Measurements from ENCODE around the gene ACP1.

ACP1 gene

GRCh38 chr2:282371-283263 lies 17.9 kb downstream of the ACP1 start:
- DNase-seq: no peak

GRCh38 chr2:283996-284794 lies 19.4 kb downstream of the ACP1 start:
- DNase-seq: no peak

DNA sequence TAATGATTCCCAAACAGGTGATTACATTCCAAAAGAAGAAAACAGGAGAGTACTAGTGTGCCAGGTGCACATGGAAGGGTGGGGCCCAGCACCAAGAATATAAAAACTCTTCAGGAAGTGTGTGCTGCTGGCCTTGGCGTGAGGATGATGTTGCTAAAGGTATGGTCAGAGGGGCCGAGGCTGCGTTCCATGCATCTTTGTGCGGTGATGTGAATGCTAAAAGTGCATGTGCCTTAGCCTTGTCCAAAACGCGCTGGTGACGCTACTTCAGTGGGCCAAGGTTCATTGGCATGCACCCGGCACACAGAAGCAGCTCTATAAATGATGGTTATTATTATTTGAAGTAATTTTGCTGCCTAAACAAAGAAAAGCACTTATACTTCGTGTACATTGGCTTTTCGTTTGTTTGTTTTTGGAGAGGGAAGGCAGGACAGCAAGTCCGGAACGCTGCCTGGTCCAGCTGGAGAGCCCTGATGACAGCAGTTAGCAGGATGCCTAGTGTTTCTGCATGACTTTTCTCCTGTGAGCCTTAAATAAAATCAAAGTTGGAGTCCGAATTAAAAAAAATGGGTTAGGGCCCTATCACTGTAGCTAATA lies 20.2 kb downstream of the ACP1 start:
- no peak for DNase-seq

GRCh38 chr2:285531-285930 lies 20.8 kb downstream of the ACP1 start:
- DNase-seq: no peak

- DNase-seq: no peak
Measured at GRCh38 chr2:286035-286434, 21.3 kb downstream of the ACP1 start.

- DNase-seq: no peak
Measured at GRCh38 chr2:286774-287392, 22.1 kb downstream of the ACP1 start.

DNA sequence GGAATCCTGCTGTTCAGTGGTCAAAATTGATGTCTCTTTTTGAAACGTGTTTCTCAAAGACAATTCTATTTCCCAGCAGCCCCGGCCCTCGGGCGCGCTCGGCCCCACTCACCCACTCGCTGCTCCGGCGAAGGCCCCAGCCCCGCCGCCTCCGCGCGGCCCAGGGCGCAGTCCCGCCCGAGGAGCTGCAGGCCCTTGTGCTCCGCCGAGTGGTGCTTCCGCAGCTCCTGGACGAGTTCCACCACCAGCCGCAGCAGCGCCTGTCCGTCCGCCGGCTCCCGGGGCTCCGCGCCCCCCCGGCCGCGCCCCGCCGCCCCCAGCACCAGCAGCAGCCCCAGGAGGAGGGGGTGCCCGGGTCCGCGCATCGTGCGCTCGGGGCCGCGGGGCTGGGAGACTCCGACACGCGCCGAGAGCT lies 22.7 kb downstream of the ACP1 start:
- no peak for DNase-seq

DNA sequence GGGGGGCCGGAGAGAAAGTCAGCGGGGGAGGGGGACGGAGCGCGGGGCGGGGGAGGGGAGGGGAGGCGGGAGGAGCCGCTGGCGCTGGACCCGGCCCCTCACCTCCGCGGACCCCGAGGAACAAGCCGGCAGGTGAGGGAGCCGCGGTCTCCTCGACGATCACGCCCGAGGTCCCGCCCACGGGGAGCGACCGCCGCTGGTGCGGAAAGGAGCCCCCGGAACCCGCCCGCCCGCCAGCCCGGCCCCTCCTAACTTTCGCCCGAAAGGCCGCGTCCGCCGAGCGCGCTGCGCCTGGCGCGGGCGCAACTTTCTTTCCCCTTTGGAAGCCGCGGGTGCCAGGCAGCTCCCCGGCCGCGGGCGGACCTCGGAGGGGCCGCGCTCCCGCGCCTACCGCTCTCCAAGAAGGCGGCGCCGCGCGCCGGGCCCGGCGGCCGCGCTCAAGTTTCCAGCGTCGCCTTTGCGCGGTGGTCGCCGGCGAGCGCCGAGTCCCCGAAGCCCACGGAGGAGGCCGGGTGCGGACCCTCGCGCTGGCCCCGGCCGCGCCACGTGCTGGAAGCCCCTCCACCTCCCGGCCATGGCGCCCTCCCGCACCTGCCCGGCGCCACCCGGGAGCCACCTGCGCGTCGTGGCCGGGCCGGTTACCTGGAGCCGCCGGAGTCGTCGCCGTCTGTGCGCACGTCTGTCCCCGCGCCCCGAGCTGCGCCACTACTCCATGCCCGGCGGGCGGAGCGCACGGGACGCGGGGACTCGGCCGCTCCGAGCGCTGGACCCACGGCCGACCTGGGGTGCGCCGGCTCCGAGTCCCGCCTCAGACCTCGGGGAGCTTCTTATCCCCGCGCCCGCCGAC lies 23.4 kb downstream of the ACP1 start, which contains the start of gene ALKAL2:
Gene ALKAL2, minus strand, starts transcription at position 181 of the 847 bp plus-strand sequence. CDS start 256 bp downstream, outside the sequence.
- no peak for DNase-seq

- DNase-seq: no peak
Measured at GRCh38 chr2:288758-289361, 24.1 kb downstream of the ACP1 start.

- DNase-seq: peak; percentile 19
Measured at GRCh38 chr2:289362-290089, 24.8 kb downstream of the ACP1 start.

- DNase-seq: peak; percentile 69
Measured at GRCh38 chr2:290090-290722, 25.5 kb downstream of the ACP1 start.

GRCh38 chr2:295090-295489 lies 30.3 kb downstream of the ACP1 start:
- no peak for DNase-seq

GRCh38 chr2:296354-296753 lies 31.6 kb downstream of the ACP1 start:
- DNase-seq: no peak

DNA sequence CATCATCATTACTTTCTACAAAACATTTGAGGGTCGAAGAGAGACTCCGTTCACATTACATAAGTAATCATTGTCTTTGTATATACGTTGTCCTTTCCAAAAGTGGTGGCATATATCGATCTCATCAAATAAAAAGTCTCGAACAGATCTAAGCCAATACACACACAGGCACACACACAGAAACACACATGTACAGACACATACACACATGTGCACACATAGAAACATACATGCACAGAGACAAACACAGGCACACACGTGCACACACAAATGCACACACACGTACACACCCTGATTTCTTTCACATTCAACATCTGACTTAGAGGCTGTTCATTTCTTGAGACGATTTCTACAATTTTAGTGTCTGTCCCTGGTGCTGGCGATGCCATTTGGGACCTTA lies 40.6 kb downstream of the ACP1 start:
- no peak for DNase-seq

GRCh38 chr2:309148-309953 lies 44.6 kb downstream of the ACP1 start:
- DNase-seq: no peak

DNA sequence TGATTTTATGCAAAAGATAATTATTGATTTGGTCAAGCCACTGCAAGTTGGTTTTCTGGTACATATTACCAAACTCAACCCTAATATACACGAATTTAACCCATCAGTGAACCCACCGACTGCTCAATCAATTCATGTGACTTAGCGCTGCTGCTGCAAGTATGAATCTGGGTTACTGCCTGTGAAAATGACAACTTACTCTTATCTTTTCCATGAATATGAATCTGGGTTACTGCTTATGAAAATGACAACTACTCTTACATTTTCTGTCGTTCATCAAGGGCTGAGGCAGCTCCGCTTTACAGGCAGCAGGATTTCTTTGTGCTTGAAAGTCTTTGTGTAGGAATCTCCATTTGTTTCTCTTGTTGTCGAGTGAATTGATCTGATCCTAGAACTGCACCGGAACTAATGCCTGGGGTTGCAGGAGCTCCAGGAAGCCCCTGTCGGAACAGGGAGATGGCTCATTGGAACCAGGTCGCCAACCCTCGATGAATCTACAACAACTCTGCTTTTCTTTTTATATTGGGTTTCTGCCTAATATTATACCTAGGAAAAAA lies 45.3 kb downstream of the ACP1 start:
- no peak for DNase-seq

DNA sequence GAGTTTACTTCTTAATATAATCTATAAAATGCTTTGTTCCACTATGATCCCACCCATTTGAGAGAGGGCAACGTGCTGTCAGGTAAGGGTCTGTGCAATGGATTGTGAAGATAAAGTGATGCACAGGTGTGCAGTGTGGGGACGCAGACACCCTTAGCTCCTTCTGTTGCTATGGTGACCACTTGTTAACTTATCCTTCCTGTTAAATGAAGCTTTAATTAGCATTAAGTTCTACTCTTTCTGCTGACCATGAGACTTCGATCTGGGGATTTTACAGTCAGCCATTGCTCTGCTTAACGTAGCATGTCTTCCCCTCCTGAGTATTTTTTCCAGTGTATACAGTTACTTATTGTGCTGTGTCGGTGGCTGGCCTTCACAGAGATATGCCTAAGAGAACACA lies 46.2 kb downstream of the ACP1 start:
- no peak for DNase-seq

- DNase-seq: no peak
Measured at GRCh38 chr2:313991-314390, 49.2 kb downstream of the ACP1 start.
